Erythroblast (primary cell): ENCODE results near the gene CARM1.
"Not testable (repeated sequence)": the region's sequence is repeated elsewhere in the genome, so short reads cannot be mapped to it uniquely, and the experiment has no call there.

Experiments
- DNase-seq, 2 experiments: peaks; one replicate each; lab custom pipeline; 2025; lab: John Stamatoyannopoulos, UW
- GATA1 ChIP-seq: IDR thresholded peaks from 2 replicates; pipeline ENCODE4 v1.6.1; 2011; ENCODE audit warnings: low read depth, mild to moderate bottlenecking, control low read depth, low read length, moderate library complexity
- POLR2A ChIP-seq: IDR thresholded peaks from 2 replicates; pipeline ENCODE4 v1.6.1; 2011; ENCODE audit warnings: mild to moderate bottlenecking, low read length

Gene CARM1

GRCh38 chr19:10935371-10936059 lies 64.2 kb downstream of the CARM1 start:
- peak in 1 of 2 experiments; percentile 45 for DNase-seq
- no peak for TF ChIP-seq POLR2A
- TF ChIP-seq GATA1, result no peak

GRCh38 chr19:10936661-10937084 lies 65.3 kb downstream of the CARM1 start:
- peak; percentile 77 to 81 for DNase-seq
- TF ChIP-seq POLR2A (no peak), GATA1 (no peak)

GRCh38 chr19:10941649-10942048 lies 70.3 kb downstream of the CARM1 start:
- DNase-seq, result not testable (repeated sequence)

GRCh38 chr19:10943412-10943811 lies 72.1 kb downstream of the CARM1 start:
- not testable (repeated sequence) for DNase-seq

GRCh38 chr19:10945264-10945663 lies 73.9 kb downstream of the CARM1 start:
- TF ChIP-seq GATA1 (no peak), POLR2A (no peak)
- DNase-seq, result no peak

GRCh38 chr19:10946958-10947657 lies 75.8 kb downstream of the CARM1 start:
- TF ChIP-seq POLR2A (no peak), GATA1 (no peak)
- DNase-seq, result no peak

GRCh38 chr19:10952809-10953208 lies 81.5 kb downstream of the CARM1 start:
- no peak for DNase-seq
- TF ChIP-seq POLR2A (no peak), GATA1 (no peak)

GRCh38 chr19:10959277-10959968 lies 88.1 kb downstream of the CARM1 start:
- not testable (repeated sequence) for DNase-seq

GRCh38 chr19:10960314-10961072 lies 89.1 kb downstream of the CARM1 start, which contains the start of gene SMARCA4:
SMARCA4 (plus strand) TSS chr19:10961030; CDS start chr19:10984152, 23,122 bp downstream.
- peak; percentile 98 to 100 for DNase-seq
- TF ChIP-seq POLR2A (peak; percentile 94), GATA1 (no peak)

GRCh38 chr19:10961073-10961860 lies 89.9 kb downstream of the CARM1 start:
- DNase-seq, result peak; percentile 66

GRCh38 chr19:10962863-10963262 lies 91.5 kb downstream of the CARM1 start:
- TF ChIP-seq GATA1 (no peak), POLR2A (no peak)
- no peak for DNase-seq

More at GRCh38 chr19:10961073-10961860, 89.9 kb downstream of the CARM1 start:
- TF ChIP-seq POLR2A, result no peak
- TF ChIP-seq GATA1, result no peak

GRCh38 chr19:10963865-10964264 lies 92.5 kb downstream of the CARM1 start:
- TF ChIP-seq GATA1 (no peak), POLR2A (no peak)
- DNase-seq, result no peak

GRCh38 chr19:10964903-10965302 lies 93.5 kb downstream of the CARM1 start:
- TF ChIP-seq POLR2A, result no peak
- TF ChIP-seq GATA1, result no peak
- no peak for DNase-seq
